Omental fat pad (tissue), 4 donors: ENCODE results near the gene TMOD3. TPM values are rescaled to one million over a fixed set of nuclear protein-coding genes. Genes with fewer than 3 reads are reported as not detected.

Experiments
- ATAC-seq: fragments of 150-250 bp; one replicate; pipeline ENCODE4 v1.9.1; 2016; ENCODE audit warnings: mild to moderate bottlenecking, moderate library complexity; ENCODE audit not compliant: low FRiP score
- DNase-seq: peaks from one replicate; pipeline ENCODE4 v3.0.0-alpha.2; 2019; ENCODE audit warnings: low spot score
- total RNA-seq, 4 donors: library from RNA; depleted of rRNA; stranded (reverse); fragments of >200 nt; gene quantifications; one replicate each; pipeline ENCODE4 v1.1.0, GENCODE V29; 2016
- TF ChIP-seq, protein P1 (sequence below), 3 donors: fragments of 450-650 bp; IDR thresholded peaks; one replicate each; pipeline ENCODE4 v1.5.1; 2016 to 2017; ENCODE audit warnings: antibody characterized with exemption in 3 of 3, mild to moderate bottlenecking in 3 of 3, moderate library complexity in 2 of 3

TMOD3 gene
- total RNA-seq, 4 donors from 2014 or later: 25.7 to 47.0 (median 37.3) TPM

DNA sequence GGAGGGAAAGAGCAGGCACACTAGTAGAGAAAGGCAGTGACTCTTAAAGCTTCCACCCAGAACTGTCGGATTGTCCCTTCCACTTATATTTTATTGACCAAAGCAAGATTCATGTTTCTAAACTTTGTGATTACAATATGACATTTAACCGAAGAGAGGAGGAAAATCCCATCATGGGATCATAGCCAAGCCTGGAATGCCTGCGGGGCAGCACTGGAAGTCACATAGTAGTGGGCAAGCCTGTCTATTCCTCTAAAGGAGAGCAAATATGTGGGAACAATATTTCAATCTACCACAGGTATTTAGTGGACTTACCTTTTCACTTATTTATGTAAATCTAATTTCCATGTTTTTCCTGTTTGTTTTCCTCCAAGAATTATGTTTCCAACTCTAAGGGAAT, 3.8 kb upstream of the TMOD3 start:
- DNase-seq (no peak), ATAC-seq (no peak)
- TF ChIP-seq, protein P1, sequence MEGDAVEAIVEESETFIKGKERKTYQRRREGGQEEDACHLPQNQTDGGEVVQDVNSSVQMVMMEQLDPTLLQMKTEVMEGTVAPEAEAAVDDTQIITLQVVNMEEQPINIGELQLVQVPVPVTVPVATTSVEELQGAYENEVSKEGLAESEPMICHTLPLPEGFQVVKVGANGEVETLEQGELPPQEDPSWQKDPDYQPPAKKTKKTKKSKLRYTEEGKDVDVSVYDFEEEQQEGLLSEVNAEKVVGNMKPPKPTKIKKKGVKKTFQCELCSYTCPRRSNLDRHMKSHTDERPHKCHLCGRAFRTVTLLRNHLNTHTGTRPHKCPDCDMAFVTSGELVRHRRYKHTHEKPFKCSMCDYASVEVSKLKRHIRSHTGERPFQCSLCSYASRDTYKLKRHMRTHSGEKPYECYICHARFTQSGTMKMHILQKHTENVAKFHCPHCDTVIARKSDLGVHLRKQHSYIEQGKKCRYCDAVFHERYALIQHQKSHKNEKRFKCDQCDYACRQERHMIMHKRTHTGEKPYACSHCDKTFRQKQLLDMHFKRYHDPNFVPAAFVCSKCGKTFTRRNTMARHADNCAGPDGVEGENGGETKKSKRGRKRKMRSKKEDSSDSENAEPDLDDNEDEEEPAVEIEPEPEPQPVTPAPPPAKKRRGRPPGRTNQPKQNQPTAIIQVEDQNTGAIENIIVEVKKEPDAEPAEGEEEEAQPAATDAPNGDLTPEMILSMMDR (IDR thresholded peaks at IDR 0.05): no peak

DNA sequence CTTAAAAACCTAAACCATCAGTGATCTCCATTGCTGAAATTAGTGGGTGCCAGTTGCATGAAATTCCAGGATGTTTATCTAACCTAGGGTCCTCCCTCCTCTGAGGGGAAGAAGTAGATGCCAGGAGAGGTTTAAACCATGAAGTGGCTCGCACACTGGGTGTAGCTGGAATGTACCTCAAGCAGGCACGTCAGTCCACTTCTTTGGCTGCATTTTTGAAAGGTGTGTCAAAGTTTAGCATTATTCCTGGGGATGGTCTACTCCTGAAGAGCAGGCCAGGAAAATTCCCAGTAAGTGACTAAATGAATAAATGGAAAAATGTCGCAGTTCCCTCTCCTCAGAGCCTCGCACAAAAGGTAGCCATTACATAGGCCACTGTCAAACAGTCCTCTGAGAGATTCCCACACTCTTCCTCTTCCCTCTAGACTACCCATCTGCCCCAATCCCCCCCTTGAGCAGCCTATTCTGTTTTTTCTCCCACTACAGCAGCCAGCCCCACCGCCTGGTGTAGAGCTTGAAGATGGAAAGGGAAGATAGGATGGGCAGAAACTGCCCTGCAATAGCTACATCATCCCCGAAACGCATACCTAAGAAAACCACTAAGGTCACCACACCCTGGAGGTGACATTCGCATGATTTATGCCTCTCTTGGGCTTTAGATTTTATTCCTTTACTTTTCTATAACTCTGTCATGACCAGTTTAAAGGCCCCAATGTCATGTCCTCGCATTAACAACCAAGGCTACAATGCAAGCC, 655 bp upstream of the TMOD3 start:
- ATAC-seq: no peak
- TF ChIP-seq, protein P1 (IDR thresholded peaks at IDR 0.05): no peak
- DNase-seq: no peak

DNA sequence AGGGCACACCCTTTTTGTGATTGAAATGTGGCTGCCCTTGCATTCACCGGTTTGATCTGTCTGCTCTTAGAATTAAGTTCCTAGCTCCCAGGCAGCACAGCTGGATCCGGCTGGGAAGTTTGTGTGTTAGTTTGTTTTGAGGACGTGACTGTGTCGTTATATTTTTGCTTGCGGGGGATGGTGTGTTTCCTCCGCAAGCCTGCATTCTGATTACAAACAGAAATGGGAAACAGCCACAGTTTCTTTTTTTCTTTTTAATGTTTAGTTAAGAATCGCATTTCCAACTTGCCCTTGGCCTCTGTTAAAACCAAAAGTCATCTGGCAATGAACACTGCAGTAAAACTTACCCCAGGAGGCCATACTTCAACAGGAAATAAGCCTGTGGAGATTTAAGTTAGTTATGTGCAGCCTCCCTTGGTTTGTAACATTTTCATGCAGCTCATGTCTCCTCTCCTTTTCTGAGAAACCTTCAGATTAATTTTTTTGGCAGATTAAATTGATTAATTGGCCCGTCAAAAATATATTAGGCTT, 888 bp downstream of the TMOD3 start:
- TF ChIP-seq, protein P1 (IDR thresholded peaks at IDR 0.05): no peak
- ATAC-seq (no peak), DNase-seq (no peak)

DNA sequence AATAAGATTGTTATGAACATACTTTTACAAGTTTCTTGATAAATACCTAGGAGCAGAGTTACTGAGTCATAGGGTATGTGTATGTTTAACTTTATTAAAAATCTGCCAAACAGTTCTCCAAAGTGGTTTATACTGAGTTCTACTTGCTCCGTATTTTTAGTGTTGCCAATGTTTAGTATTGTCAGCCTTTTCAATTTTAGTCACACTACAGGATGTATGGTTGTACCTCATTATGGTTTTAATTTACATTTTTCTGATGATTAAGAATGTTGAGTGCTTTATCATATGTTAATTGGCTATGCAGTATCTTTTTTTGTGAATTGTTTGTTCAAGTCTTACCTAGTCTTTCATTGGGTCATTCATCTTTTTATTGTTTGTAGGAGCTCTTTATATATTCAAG, 4.3 kb downstream of the TMOD3 start:
- TF ChIP-seq, protein P1 (IDR thresholded peaks at IDR 0.05): no peak
- no peak for DNase-seq
- ATAC-seq: no peak

DNA sequence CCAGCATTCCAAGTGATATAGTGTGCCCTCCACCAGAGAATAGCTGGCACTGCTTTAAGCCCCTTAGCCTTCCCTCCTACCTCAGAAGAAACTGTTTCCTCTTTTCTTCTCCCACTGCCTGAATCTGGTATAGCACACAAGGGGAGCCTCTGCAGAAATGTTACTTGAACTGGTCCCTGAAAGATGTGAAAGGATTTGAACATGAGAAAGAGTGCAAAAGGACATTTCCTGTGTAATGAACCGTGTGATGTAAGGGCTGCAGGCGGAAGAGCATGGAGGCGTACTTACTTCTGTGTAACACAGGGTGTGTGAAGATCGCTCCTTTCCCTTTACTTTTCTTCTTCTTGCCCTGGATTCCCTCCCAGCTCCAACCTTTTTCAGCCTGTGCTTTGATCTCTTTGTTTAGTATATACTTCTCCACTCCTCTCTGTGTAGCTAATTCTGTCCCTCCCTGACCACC, 8.4 kb downstream of the TMOD3 start:
- TF ChIP-seq, protein P1 (IDR thresholded peaks at IDR 0.05): no peak
- no peak for DNase-seq
- no peak for ATAC-seq

DNA sequence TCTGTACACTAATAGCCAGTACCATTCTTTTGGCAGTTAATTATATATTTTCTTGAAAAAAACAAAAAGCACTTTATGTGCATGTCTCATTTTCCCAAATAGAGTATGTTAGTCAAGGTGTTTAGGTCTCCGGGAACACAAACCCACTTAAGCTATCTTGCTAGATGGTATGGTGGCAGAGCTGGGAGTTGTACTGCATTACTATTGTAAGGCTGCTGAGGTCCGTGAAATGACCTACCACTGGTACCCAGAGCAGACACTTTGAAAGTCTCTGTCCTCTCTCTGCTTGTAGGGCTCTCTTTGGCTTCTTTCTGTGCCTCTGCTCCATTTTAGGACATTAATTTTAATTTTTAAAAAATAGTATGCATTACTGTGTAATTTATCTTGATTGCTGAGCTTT, 8.8 kb downstream of the TMOD3 start:
- no peak for DNase-seq
- TF ChIP-seq, protein P1 (IDR thresholded peaks at IDR 0.05): no peak
- no peak for ATAC-seq

DNA sequence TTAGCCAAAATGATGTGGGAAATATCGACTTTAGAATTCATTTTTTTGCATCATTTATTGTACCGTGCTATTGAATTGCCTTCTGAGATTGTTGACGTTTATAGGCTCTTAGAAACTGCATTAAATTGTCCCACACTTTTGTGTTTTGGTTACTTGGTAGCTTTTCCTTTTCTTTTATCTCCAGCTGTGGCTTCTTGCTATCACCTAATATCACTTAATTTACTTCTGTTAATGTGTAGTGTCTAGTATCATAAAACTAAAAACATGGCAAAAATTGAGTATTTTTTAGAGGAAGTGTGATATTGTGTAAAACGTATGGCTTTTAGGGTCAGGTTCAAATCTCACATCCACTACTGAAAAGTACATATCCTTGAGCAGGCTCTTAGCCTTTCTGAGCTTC, 11.2 kb downstream of the TMOD3 start:
- ATAC-seq: no peak
- DNase-seq: no peak
- TF ChIP-seq, protein P1 (IDR thresholded peaks at IDR 0.05): no peak
